Heart left ventricle (tissue), 13 donors: ENCODE measurements around the gene SLC39A10.

Source experiments
- CTCF ChIP-seq, 12 donors: fragments of 200-600 bp; sonication (generic) in 4 of 12; IDR thresholded peaks; one replicate each; pipeline versions ENCODE4 v1.5.0 to v1.8.0; 2018 to 2022; ENCODE audit warnings: antibody characterized with exemption in 12 of 12, mild to moderate bottlenecking in 5 of 12
- POLR2A ChIP-seq, 2 donors: fragments of 450-650 bp; IDR thresholded peaks; one replicate each; pipeline ENCODE4 v1.6.1; 2017; ENCODE audit warnings: antibody characterized with exemption in 2 of 2, mild to moderate bottlenecking in 2 of 2, moderate library complexity in 2 of 2
- donor health status: ischemic (EF 13 %, LVEDD 7.1; RV severe dilation, severe dysfunction).
- donor health status: DM: no; HTN: yes; CAD: no.
- donor health status: DM: no; HTN: no; CAD: no.
- donor health status: ischemic (EF 25% LVEDD 6.9; RV normal size, moderate dysfunction).
- donor health status: ischemic (EF 25% LVEDD 5.7; RV mildly dilated, moderate dysfunction).
- donor health status: ischemic (EF 35%, LVEDD 5.7; RV mildly dilated, moderate dysfunction).
- donor health status: nonischemic (EF 11% LVEDD 7.7; RV severe dilation, severe dysfunction).
- donor health status: DM: yes; HTN: yes; CAD: no.
- donor health status: PGD.
- donor health status: ischemic (EF 29% LVEDD 5.4; RV normal size, mild dysfunction).
- donor health status: nonischemic (EF 23%, LVEDD 6.1; RV moderate dilation, normal function).

GRCh38 chr2:195756218-195756942 lies 99.4 kb downstream of the SLC39A10 start:
- no peak for TF ChIP-seq CTCF (IDR thresholded peaks at IDR 0.05)
- TF ChIP-seq POLR2A (IDR thresholded peaks at IDR 0.05) = no peak
